ENCODE data around the gene ZNF100. TPM values are rescaled to one million over a fixed set of nuclear protein-coding genes. Genes with fewer than 3 reads are reported as not detected.
"Not testable (repeated sequence)": the region's sequence is repeated elsewhere in the genome, so short reads cannot be mapped to it uniquely, and the experiment has no call there.

Gene ZNF100
- total and polyA plus RNA-seq, 2 donors (not counting 1 experiment from before 2014, with no cell fraction given): 2.3 to 2.4 TPM

DNA sequence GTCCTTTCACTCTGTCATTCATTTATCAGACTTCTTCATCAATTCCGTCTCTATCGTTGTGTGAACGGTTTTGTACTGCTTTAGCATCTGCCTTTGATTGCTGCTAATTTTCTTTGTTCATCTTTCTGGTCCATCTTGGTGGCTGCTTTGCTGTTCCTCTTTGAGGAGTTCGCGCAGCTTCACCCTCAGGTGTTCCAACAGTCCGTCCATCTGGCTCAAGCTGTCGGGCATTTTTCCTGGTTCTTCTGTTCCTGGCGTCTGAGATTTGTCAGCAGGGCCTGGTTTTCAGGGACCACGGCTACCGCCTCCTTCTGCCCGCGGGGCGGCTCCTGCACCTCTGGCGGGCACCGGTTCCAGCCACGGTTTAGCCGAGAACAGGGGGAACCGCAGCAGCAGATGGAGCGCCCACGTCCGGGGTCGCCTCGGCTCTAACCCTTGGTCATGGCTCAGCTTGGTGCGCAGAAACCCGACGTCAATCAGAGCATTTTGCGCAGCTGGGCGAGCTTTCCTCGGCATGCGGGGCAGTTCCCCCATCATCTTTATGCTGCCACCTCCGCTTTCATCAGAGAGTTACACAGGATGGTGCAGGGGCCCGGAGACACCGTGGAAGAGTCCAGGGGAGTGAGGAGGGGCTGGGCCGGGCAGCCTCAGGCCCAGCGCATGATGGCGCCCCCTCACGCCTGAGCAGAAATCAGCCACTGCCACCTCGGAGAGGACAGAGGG, 89.5 kb downstream of the ZNF100 start:
- Histone ChIP-seq H3K79me2 (ENCODE audit: control insufficient read depth, insufficient read depth, low read length) (no peaks in the 10 kb centered on the region), H3K27ac (ENCODE audit: insufficient read depth, low read length) (no peak overlapping the region), H3K36me3 (ENCODE audit: control insufficient read depth, insufficient read depth, low read length) (no peaks in the 10 kb centered on the region), H2AFZ (ENCODE audit: low read length) (no peak overlapping the region), H3K4me1 (ENCODE audit: control insufficient read depth, extremely low read depth, insufficient read depth, low read length) (no peaks in the 10 kb centered on the region), H3K4me2 (ENCODE audit: extremely low read depth, insufficient read depth, low read length) (no peak overlapping the region), H3K4me3 (replicated peaks in 1 of 4; ENCODE audit: control extremely low read depth in 1 of 4, insufficient read depth in 1 of 4, low read depth in 3 of 4, low read length in 4 of 4) (no peak overlapping the region), H3K9me3 (ENCODE audit: control insufficient read depth, insufficient read depth, low read depth, low read length) (no peaks in the 10 kb centered on the region), H4K20me1 (ENCODE audit: control insufficient read depth, extremely low read depth, insufficient read depth, low read length) (no peaks in the 10 kb centered on the region), H3K27me3 (ENCODE audit: control insufficient read depth, insufficient read depth, low read length) (no peaks in the 10 kb centered on the region), H3K9ac (ENCODE audit: insufficient read depth, low read length) (no peak overlapping the region)
- no peak for DNase-seq (ENCODE audit: low read depth in 2 of 2)
- TF ChIP-seq EZH2 (IDR thresholded peaks at IDR 0.05; ENCODE audit: low read length, missing control alignments) (no peak), CTCF (conservative IDR thresholded peaks at IDR 0.05 in 1 of 2, IDR thresholded peaks at IDR 0.05 in 1 of 2; ENCODE audit: low read depth in 1 of 2, low read length in 2 of 2) (no peak)

GRCh38 chr19:21674454-21674853, 92.9 kb downstream of the ZNF100 start:
- Histone ChIP-seq H4K20me1 (ENCODE audit: control insufficient read depth, extremely low read depth, insufficient read depth, low read length) (no peaks in the 10 kb centered on the region), H3K79me2 (ENCODE audit: control insufficient read depth, insufficient read depth, low read length) (no peaks in the 10 kb centered on the region), H3K4me2 (ENCODE audit: extremely low read depth, insufficient read depth, low read length) (no peak overlapping the region), H3K9me3 (ENCODE audit: control insufficient read depth, insufficient read depth, low read depth, low read length) (no peaks in the 10 kb centered on the region), H3K27me3 (ENCODE audit: control insufficient read depth, insufficient read depth, low read length) (no peaks in the 10 kb centered on the region), H2AFZ (ENCODE audit: low read length) (no peak overlapping the region), H3K4me3 (replicated peaks in 1 of 4; ENCODE audit: control extremely low read depth in 1 of 4, insufficient read depth in 1 of 4, low read depth in 3 of 4, low read length in 4 of 4) (no peak overlapping the region), H3K36me3 (ENCODE audit: control insufficient read depth, insufficient read depth, low read length) (no peaks in the 10 kb centered on the region), H3K9ac (ENCODE audit: insufficient read depth, low read length) (no peak overlapping the region), H3K4me1 (ENCODE audit: control insufficient read depth, extremely low read depth, insufficient read depth, low read length) (no peaks in the 10 kb centered on the region), H3K27ac (ENCODE audit: insufficient read depth, low read length) (no peak overlapping the region)
- no peak for TF ChIP-seq EZH2 (IDR thresholded peaks at IDR 0.05; ENCODE audit: low read length, missing control alignments)
- no peak for TF ChIP-seq CTCF (conservative IDR thresholded peaks at IDR 0.05 in 1 of 2, IDR thresholded peaks at IDR 0.05 in 1 of 2; ENCODE audit: low read depth in 1 of 2, low read length in 2 of 2)
- no peak for DNase-seq (ENCODE audit: low read depth in 2 of 2)

- H4K20me1 ChIP-seq (ENCODE audit: control insufficient read depth, extremely low read depth, insufficient read depth, low read length); H3K9me3 ChIP-seq (ENCODE audit: control insufficient read depth, insufficient read depth, low read depth, low read length); H2AFZ ChIP-seq (ENCODE audit: low read length); H3K4me2 ChIP-seq (ENCODE audit: extremely low read depth, insufficient read depth, low read length); H3K36me3 ChIP-seq (ENCODE audit: control insufficient read depth, insufficient read depth, low read length); H3K4me1 ChIP-seq (ENCODE audit: control insufficient read depth, extremely low read depth, insufficient read depth, low read length); H3K4me3 ChIP-seq (replicated peaks in 1 of 4; ENCODE audit: control extremely low read depth in 1 of 4, insufficient read depth in 1 of 4, low read depth in 3 of 4, low read length in 4 of 4); H3K9ac ChIP-seq (ENCODE audit: insufficient read depth, low read length); H3K79me2 ChIP-seq (ENCODE audit: control insufficient read depth, insufficient read depth, low read length); H3K27ac ChIP-seq (ENCODE audit: insufficient read depth, low read length); H3K27me3 ChIP-seq (ENCODE audit: control insufficient read depth, insufficient read depth, low read length): not testable (repeated sequence)
- DNase-seq (ENCODE audit: low read depth in 2 of 2): peak in 1 of 2 donors; percentile 14
Observed at GRCh38 chr19:21673479-21673878, 93.9 kb downstream of the ZNF100 start.

Other genes starting within 250 kb of the ZNF100 start
- gene ZNF43, start 68.6 kb upstream of the ZNF100 start, total RNA-seq: 3.1 and 4.3 TPM in 2 replicates
- gene ZNF43, start 68.6 kb upstream of the ZNF100 start, polyA plus RNA-seq: 4.7 and 7.0 TPM in 2 replicates
- 3.6 TPM in 2 replicates for gene ZNF208, start 243.4 kb upstream of the ZNF100 start, total RNA-seq
- 0.09 and 0.34 TPM in 2 replicates for gene ZNF208, start 243.4 kb upstream of the ZNF100 start, polyA plus RNA-seq

All from fibroblast of lung (primary cell).